Measurements from ENCODE around the gene CNGA3.

The CNGA3 gene

DNA sequence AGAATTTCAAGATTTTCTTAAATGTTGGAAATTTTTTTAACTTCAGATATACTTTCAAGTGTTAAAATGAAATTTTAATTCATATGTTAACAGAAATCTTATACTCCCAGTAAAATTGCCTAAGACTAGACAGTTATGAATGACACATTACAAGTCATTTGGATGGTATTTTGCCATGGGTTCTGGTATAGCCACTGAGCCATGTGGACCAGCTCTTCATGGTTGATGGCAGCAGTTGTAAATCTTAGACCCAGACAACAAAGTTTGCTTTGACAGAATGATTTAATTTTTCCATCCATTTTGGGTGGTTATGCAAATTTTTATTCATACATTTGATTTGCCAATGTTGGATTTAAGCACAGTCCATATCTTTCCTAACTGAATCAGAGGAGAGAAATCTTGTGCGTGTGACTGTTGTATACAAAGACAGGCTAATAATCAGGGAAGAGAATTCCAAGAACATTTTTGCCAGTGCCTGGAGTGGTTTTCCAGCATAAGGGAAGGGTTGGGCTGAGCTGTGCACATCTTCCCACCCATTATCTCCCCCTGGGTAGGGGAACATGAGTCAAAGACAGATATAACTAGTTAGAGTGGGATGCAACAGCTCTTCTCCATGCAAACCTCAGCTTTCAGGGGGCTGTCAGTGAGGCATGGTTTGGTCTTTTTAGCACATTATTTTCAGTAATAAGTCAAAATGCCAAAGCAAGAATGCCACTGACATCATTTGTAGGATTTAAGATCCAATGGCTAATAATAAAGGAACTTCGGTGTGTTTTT lies 70.3 kb downstream of the CNGA3 start:
- no peaks in the 10 kb centered on the region for H3F3A ChIP-seq (ENCODE audit: low read depth)
- no peak overlapping the region for H3K9ac ChIP-seq (ENCODE audit: low read depth, low read length, poor library complexity, severe bottlenecking)
- no peaks in the 10 kb centered on the region for H3K79me2 ChIP-seq (ENCODE audit: insufficient read depth, low read length)
- no peak overlapping the region for H3K4me2 ChIP-seq (ENCODE audit: low read depth, low read length, poor library complexity, severe bottlenecking)
- H2AFZ ChIP-seq (ENCODE audit: low read length), result no peak overlapping the region
- 0 out of 2 replicates have a peak, but pooled peaks cover 3% of the 10 kb centered on the region for H3K9me3 ChIP-seq (ENCODE audit: insufficient read depth, low read depth, low read length)
- H3K27me3 ChIP-seq (ENCODE audit: insufficient read depth, low read length, poor library complexity, severe bottlenecking), result no peaks in the 10 kb centered on the region
- H3K9me2 ChIP-seq (replicated peaks; ENCODE audit: low read depth, low read length), result no peaks in the 10 kb centered on the region
- no peaks in the 10 kb centered on the region for H3K4me1 ChIP-seq (ENCODE audit: insufficient read depth, low read length, poor library complexity, severe bottlenecking)
- no peaks in the 10 kb centered on the region for H4K20me1 ChIP-seq (ENCODE audit: insufficient read depth, low read length, poor library complexity, severe bottlenecking)
- no peaks in the 10 kb centered on the region for H3K36me3 ChIP-seq (ENCODE audit: insufficient read depth, low read length)
- H3K4me3 ChIP-seq (ENCODE audit: low read length, poor library complexity, severe bottlenecking), result no peak overlapping the region
- TF ChIP-seq, protein P1, sequence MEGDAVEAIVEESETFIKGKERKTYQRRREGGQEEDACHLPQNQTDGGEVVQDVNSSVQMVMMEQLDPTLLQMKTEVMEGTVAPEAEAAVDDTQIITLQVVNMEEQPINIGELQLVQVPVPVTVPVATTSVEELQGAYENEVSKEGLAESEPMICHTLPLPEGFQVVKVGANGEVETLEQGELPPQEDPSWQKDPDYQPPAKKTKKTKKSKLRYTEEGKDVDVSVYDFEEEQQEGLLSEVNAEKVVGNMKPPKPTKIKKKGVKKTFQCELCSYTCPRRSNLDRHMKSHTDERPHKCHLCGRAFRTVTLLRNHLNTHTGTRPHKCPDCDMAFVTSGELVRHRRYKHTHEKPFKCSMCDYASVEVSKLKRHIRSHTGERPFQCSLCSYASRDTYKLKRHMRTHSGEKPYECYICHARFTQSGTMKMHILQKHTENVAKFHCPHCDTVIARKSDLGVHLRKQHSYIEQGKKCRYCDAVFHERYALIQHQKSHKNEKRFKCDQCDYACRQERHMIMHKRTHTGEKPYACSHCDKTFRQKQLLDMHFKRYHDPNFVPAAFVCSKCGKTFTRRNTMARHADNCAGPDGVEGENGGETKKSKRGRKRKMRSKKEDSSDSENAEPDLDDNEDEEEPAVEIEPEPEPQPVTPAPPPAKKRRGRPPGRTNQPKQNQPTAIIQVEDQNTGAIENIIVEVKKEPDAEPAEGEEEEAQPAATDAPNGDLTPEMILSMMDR (conservative IDR thresholded peaks at IDR 0.05; ENCODE audit: low read length), result no peak
- TF ChIP-seq EZH2phosphoT487 (IDR thresholded peaks at IDR 0.05; ENCODE audit: borderline replicate concordance), result no peak

DNA sequence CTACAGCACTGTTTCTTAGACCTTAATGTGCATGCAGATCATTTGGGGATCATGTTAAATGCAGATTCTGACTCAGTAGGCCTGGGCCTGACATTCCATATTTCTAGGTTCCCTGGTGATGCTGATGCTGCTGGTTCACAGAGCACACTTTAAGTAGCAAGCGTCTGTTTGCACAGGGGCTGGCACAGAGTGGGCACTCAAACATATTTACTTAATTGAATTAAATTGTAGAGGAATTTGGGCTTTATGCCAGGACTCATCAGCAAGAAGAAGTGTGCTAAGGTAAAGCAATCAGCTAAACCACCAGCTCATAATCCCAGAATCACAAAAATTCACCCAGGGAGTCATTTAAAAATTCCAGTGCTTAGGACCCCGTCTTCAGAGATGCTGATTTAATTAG lies 73.3 kb downstream of the CNGA3 start:
- TF ChIP-seq, protein P1 (conservative IDR thresholded peaks at IDR 0.05; ENCODE audit: low read length), result no peak
- TF ChIP-seq EZH2phosphoT487 (IDR thresholded peaks at IDR 0.05; ENCODE audit: borderline replicate concordance), result no peak
- no peaks in the 10 kb centered on the region for H3K4me1 ChIP-seq (ENCODE audit: insufficient read depth, low read length, poor library complexity, severe bottlenecking)
- no peaks in the 10 kb centered on the region for H4K20me1 ChIP-seq (ENCODE audit: insufficient read depth, low read length, poor library complexity, severe bottlenecking)
- H3K9ac ChIP-seq (ENCODE audit: low read depth, low read length, poor library complexity, severe bottlenecking), result no peak overlapping the region
- H3K27me3 ChIP-seq (ENCODE audit: insufficient read depth, low read length, poor library complexity, severe bottlenecking), result no peaks in the 10 kb centered on the region
- no peaks in the 10 kb centered on the region for H3K9me2 ChIP-seq (replicated peaks; ENCODE audit: low read depth, low read length)
- no peaks in the 10 kb centered on the region for H3K36me3 ChIP-seq (ENCODE audit: insufficient read depth, low read length)
- H3K4me3 ChIP-seq (ENCODE audit: low read length, poor library complexity, severe bottlenecking), result no peak overlapping the region
- H3F3A ChIP-seq (ENCODE audit: low read depth), result no peaks in the 10 kb centered on the region
- H3K9me3 ChIP-seq (ENCODE audit: insufficient read depth, low read depth, low read length), result peaks cover 3% of the 10 kb centered on the region
- no peak overlapping the region for H2AFZ ChIP-seq (ENCODE audit: low read length)
- no peaks in the 10 kb centered on the region for H3K79me2 ChIP-seq (ENCODE audit: insufficient read depth, low read length)
- no peak overlapping the region for H3K4me2 ChIP-seq (ENCODE audit: low read depth, low read length, poor library complexity, severe bottlenecking)

DNA sequence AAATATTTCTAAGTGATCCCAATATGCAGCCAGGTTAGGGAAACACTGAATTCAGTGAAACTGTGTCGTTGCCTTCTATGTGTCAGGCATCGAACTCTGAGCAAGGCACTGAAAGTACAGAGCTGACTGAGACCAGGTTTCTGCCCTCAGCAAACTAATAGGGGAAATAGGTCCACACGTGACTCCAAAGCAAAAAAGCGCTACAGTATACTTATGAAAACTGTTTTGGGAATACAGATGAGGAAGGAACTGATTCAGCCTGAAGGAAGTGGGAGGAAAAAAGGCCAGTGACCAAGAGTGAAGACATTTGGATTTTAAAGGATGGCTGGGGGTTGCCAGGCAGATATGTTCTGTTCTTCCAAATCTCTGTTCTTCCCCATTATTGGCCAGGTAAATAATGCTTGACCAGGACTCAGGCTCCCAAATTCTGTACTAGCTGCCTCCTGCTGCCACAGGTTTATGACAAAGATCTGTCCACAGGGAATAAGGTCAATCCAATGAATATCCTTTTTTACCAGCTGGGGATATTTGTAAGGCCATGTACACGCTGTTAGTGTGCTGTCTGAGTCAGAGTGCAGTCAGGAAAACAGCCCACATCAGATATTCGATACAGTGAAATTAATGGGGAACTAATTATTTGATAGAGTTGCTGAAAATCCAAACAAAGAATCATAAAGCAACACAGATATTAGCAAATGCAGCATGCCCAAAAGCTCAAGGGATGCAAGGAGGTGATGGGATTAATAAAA lies 73.9 kb downstream of the CNGA3 start:
- H3K36me3 ChIP-seq (ENCODE audit: insufficient read depth, low read length), result no peaks in the 10 kb centered on the region
- H3K9ac ChIP-seq (ENCODE audit: low read depth, low read length, poor library complexity, severe bottlenecking), result no peak overlapping the region
- no peak overlapping the region for H2AFZ ChIP-seq (ENCODE audit: low read length)
- H3F3A ChIP-seq (ENCODE audit: low read depth), result no peaks in the 10 kb centered on the region
- TF ChIP-seq, protein P1 (conservative IDR thresholded peaks at IDR 0.05; ENCODE audit: low read length), result no peak
- no peak for TF ChIP-seq EZH2phosphoT487 (IDR thresholded peaks at IDR 0.05; ENCODE audit: borderline replicate concordance)
- H3K4me3 ChIP-seq (ENCODE audit: low read length, poor library complexity, severe bottlenecking), result no peak overlapping the region
- no peak overlapping the region for H3K4me2 ChIP-seq (ENCODE audit: low read depth, low read length, poor library complexity, severe bottlenecking)
- no peaks in the 10 kb centered on the region for H3K27me3 ChIP-seq (ENCODE audit: insufficient read depth, low read length, poor library complexity, severe bottlenecking)
- H3K9me2 ChIP-seq (replicated peaks; ENCODE audit: low read depth, low read length), result no peaks in the 10 kb centered on the region
- no peaks in the 10 kb centered on the region; the same call in none of the 2 replicates for H3K9me3 ChIP-seq (ENCODE audit: insufficient read depth, low read depth, low read length)
- no peaks in the 10 kb centered on the region for H4K20me1 ChIP-seq (ENCODE audit: insufficient read depth, low read length, poor library complexity, severe bottlenecking)
- H3K4me1 ChIP-seq (ENCODE audit: insufficient read depth, low read length, poor library complexity, severe bottlenecking), result no peaks in the 10 kb centered on the region
- H3K79me2 ChIP-seq (ENCODE audit: insufficient read depth, low read length), result no peaks in the 10 kb centered on the region
